Gastrocnemius medialis (tissue), 4 donors: Measurements from ENCODE around the gene TBX1. TPM values are rescaled to one million over a fixed set of nuclear protein-coding genes. Genes with fewer than 3 reads are reported as not detected.
A peak's percentile ranks its signal among the peaks of the same experiment; 100 is the strongest.

Experiments
- ATAC-seq, 2 donors: fragments of 150-250 bp; one replicate each; pipeline ENCODE4 v1.9.1; 2016
- DNase-seq, 2 donors: peaks; one replicate each; pipeline ENCODE4 v3.0.0-alpha.2; 2019
- H3K27ac ChIP-seq, 4 donors: fragments of 200-600 bp; sonication (generic); 1 replicate in 1 of 4; 2 replicates in 3 of 4; pipeline ENCODE4 v1.5.1; 2016 to 2018; ENCODE audit warnings: mild to moderate bottlenecking in 2 of 4, moderate library complexity in 1 of 4
- H3K27me3 ChIP-seq, 3 donors: fragments of 200-600 bp; sonication (generic) in 2 of 3; 1 replicate in 1 of 3; 2 replicates in 2 of 3; pipeline versions ENCODE4 v1.5.1 to v1.6.0; 2016 to 2019; ENCODE audit warnings: mild to moderate bottlenecking in 1 of 3, moderate library complexity in 1 of 3
- H3K36me3 ChIP-seq, 2 donors: fragments of 200-600 bp; sonication (generic) in 1 of 2; one replicate each; pipeline ENCODE4 v1.5.1; 2017 to 2018
- H3K4me1 ChIP-seq, 2 donors: fragments of 200-600 bp; sonication (generic) in 1 of 2; one replicate each; pipeline ENCODE4 v1.5.1; 2016 to 2017; ENCODE audit warnings: mild to moderate bottlenecking in 2 of 2
- H3K4me3 ChIP-seq, 4 donors: fragments of 200-600 bp; sonication (generic) in 3 of 4; 1 replicate in 1 of 4; 2 replicates in 3 of 4; pipeline ENCODE4 v1.5.1; 2016 to 2019; ENCODE audit warnings: mild to moderate bottlenecking in 2 of 4
- H3K9me3 ChIP-seq, 3 donors: fragments of 200-600 bp; sonication (generic) in 2 of 3; 1 replicate in 1 of 3; 2 replicates in 2 of 3; pipeline ENCODE4 v1.5.1; 2016 to 2019
- CTCF ChIP-seq, 5 experiments: fragments of 450-650 bp in 3 of 5; fragments of 200-600 bp in 2 of 5; sonication (generic) in 2 of 5; IDR thresholded peaks in 4 of 5; conservative IDR thresholded peaks in 1 of 5; 1 replicate in 4 of 5; 2 replicates in 1 of 5; pipeline ENCODE4 v1.5.1; 2016 to 2019; ENCODE audit warnings: antibody characterized with exemption in 5 of 5, mild to moderate bottlenecking in 3 of 5, moderate library complexity in 3 of 5
- POLR2A ChIP-seq, 2 donors: fragments of 450-650 bp; IDR thresholded peaks; one replicate each; pipeline ENCODE4 v1.6.1; 2017; ENCODE audit warnings: antibody characterized with exemption in 2 of 2, mild to moderate bottlenecking in 2 of 2, moderate library complexity in 2 of 2
- in situ Hi-C, 4 donors: fragments of 200-750 bp; cut with MboI; loops; one replicate each; pipeline versions ENCODE4 v1.15.0 to v1.8.0; 2017; ENCODE audit warnings: low sequenced_read_pairs in 4 of 4
- intact Hi-C: fragments of 100-400 bp; cut with DNase I; formaldehyde crosslinking; loops from one replicate; pipeline ENCODE4 v1.15.1; 2023; ENCODE audit warnings: low total_unique reads
- total RNA-seq, 4 donors: library from RNA; depleted of rRNA; stranded (reverse); fragments of >200 nt; gene quantifications; one replicate each; pipeline versions ENCODE4 v1.1.0 to v1.2.3, GENCODE V29; 2016

Gene TBX1
- total RNA-seq, 4 donors from 2014 or later = 27.9 to 38.9 (median 36.3) TPM

- in situ Hi-C loops = loop anchor here in 2 of 4 donors (5.0 kb wide), 3 partner anchors 37 to 182 kb away; no protein-coding TSS in a partner anchor
- ATAC-seq (peak; percentile 17 to 33), DNase-seq (no peak)
- H3K4me1 ChIP-seq = no peaks in the 10 kb centered on the region
- no peaks in the 10 kb centered on the region for H3K36me3 ChIP-seq
- H3K27ac ChIP-seq = no peak overlapping the region
- no peaks in the 10 kb centered on the region for H3K27me3 ChIP-seq
- intact Hi-C loops = loop anchor here (1.0 to 5.0 kb wide), 4 partner anchors 37 to 283 kb away; partner anchors contain the start of genes GNB1L and RTL10
- H3K4me3 ChIP-seq = no peak overlapping the region
- TF ChIP-seq POLR2A (IDR thresholded peaks at IDR 0.05) (no peak), CTCF (IDR thresholded peaks at IDR 0.05 in 4 of 5, conservative IDR thresholded peaks at IDR 0.05 in 1 of 5) (no peak)
- H3K9me3 ChIP-seq = no peaks in the 10 kb centered on the region
Observed at GRCh38 chr22:19730198-19730597, 30.4 kb upstream of the TBX1 start.

- H3K4me1 ChIP-seq = no peaks in the 10 kb centered on the region
- H3K27ac ChIP-seq = no peak overlapping the region
- no peaks in the 10 kb centered on the region for H3K36me3 ChIP-seq
- DNase-seq (peak; percentile 65 to 73), ATAC-seq (peak; percentile 86 to 92)
- H3K9me3 ChIP-seq = no peaks in the 10 kb centered on the region
- no peaks in the 10 kb centered on the region for H3K27me3 ChIP-seq
- TF ChIP-seq CTCF (IDR thresholded peaks at IDR 0.05 in 4 of 5, conservative IDR thresholded peaks at IDR 0.05 in 1 of 5) = peak; percentile 95 to 99 (median 98)
- no peak for TF ChIP-seq POLR2A (IDR thresholded peaks at IDR 0.05)
- intact Hi-C loops (loop anchor here (1.0 to 5.0 kb wide), 4 partner anchors 36 to 282 kb away; partner anchors contain the start of genes GNB1L and RTL10), in situ Hi-C loops (loop anchor here in 2 of 4 donors (5.0 kb wide), 3 partner anchors 36 to 181 kb away; no protein-coding TSS in a partner anchor)
- H3K4me3 ChIP-seq = peak overlapping the region; percentile 44 to 53 (median 48)
Observed at GRCh38 chr22:19730655-19731360, 29.8 kb upstream of the TBX1 start.

GRCh38 chr22:19731361-19732135 lies 29.0 kb upstream of the TBX1 start:
- no peaks in the 10 kb centered on the region for H3K36me3 ChIP-seq
- ATAC-seq (no peak), DNase-seq (no peak)
- no peaks in the 10 kb centered on the region for H3K9me3 ChIP-seq
- H3K4me1 ChIP-seq = no peaks in the 10 kb centered on the region
- in situ Hi-C loops = loop anchor here in 2 of 4 donors (5.0 kb wide), 3 partner anchors 36 to 181 kb away; no protein-coding TSS in a partner anchor
- no peaks in the 10 kb centered on the region for H3K27me3 ChIP-seq
- no peak overlapping the region for H3K27ac ChIP-seq
- no peak for TF ChIP-seq POLR2A (IDR thresholded peaks at IDR 0.05)
- H3K4me3 ChIP-seq = no peak overlapping the region
- intact Hi-C loops = loop anchor here (2.0 to 5.0 kb wide), 2 partner anchors 121 to 281 kb away; partner anchors contain the start of genes GNB1L and RTL10

- Histone ChIP-seq H3K27me3 (no peaks in the 10 kb centered on the region), H3K36me3 (no peaks in the 10 kb centered on the region), H3K9me3 (no peaks in the 10 kb centered on the region), H3K4me3 (no peak overlapping the region), H3K27ac (no peak overlapping the region), H3K4me1 (no peaks in the 10 kb centered on the region)
- ATAC-seq (no peak), DNase-seq (no peak)
- in situ Hi-C loops = loop anchor here in 2 of 4 donors (5.0 kb wide), 3 partner anchors 35 to 180 kb away; no protein-coding TSS in a partner anchor
- TF ChIP-seq CTCF (IDR thresholded peaks at IDR 0.05 in 4 of 5, conservative IDR thresholded peaks at IDR 0.05 in 1 of 5) (no peak), POLR2A (IDR thresholded peaks at IDR 0.05) (no peak)
- intact Hi-C loops = loop anchor here (5.0 kb wide), 1 partner anchor 120 kb away; the partner anchor contains the start of genes GNB1L and RTL10
Observed at GRCh38 chr22:19732403-19733113, 28.0 kb upstream of the TBX1 start.
